NCI-H1092 treated with DMSO at 0.1 percent for 48 hours (cell line): ENCODE data around the gene KRTAP12-1.

Experiments
- DNase-seq: peaks from one replicate; lab custom pipeline; 2025; lab: John Stamatoyannopoulos, UW

Gene KRTAP12-1, protein sequence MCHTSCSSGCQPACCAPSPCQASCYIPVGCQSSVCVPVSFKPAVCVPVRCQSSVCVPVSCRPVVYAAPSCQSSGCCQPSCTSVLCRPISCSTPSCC

GRCh38 chr21:44681861-44682579 is at the start of gene KRTAP12-1:
Gene KRTAP12-1 (minus strand): TSS chr21:44682163. CDS start chr21:44682123, 40 bp downstream.
- peak; percentile 92 for DNase-seq

DNA sequence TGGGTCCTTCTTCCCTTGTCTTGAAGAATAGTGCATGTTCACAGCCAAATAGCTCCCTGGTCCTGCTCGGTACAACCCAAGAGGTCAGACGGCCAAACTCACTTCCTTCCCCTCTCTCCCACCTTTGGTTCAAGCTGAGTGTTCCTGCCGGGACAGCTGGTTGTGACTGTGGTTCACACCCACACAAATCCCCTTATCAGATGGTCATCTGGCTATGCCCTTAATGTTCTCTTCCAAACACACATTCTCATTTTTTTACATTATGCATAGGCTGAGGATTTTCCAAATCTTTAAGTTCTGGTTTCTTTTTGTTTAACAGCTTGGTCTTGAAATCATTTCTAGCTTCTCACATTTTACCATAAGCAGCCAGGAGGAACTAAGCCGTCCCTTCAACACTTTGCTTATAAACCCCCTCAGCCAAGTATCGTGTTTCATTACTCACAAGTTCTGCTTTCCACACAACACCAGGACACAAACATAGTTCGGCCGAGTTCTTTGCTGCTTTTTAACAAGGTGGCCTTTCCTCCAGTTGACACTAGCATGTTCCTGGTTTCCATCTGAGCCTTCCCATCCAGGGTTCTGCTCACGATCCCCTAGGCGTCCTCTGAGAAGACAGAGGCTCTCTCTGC is 49.1 kb upstream of the KRTAP12-1 start:
- no peak for DNase-seq

DNA sequence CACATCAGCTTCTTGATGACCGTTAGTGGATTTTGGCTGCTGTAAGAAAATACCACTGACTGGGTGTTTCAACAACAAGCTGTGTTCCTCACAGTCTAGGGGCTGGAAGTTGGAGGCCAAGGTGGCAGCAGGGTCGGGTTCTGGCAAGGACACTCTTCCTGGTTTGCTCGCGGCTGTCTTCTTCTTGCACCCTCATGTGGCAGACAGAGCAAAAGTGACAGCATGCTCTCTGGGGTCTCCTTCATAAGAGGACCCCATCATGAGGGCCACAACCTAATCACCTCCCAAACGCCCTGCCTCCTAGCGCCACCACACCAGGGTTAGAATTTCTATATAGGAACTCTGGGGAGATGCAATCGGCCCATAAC is 48.0 kb upstream of the KRTAP12-1 start:
- DNase-seq, result no peak

GRCh38 chr21:44729336-44730027 is 47.5 kb upstream of the KRTAP12-1 start:
- DNase-seq, result no peak

DNA sequence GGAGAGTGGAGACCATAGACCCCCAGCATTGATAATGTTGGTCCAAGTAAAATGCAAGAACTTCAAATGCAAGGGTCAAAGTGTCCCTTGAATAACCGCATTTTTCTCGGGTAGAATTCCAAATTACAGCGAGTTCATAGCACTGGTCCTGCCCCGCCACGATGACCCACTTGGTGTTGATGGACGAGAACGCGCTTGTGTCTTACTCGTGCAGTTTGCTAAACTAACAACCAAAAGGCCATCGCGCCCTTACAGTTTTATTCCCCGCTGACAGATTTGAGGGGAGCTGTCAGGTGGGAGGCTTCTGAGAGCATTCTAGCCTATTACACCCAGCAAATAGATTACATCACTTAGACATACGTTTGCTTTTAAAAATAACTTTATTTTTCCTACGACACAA is 46.8 kb upstream of the KRTAP12-1 start:
- DNase-seq, result no peak

DNA sequence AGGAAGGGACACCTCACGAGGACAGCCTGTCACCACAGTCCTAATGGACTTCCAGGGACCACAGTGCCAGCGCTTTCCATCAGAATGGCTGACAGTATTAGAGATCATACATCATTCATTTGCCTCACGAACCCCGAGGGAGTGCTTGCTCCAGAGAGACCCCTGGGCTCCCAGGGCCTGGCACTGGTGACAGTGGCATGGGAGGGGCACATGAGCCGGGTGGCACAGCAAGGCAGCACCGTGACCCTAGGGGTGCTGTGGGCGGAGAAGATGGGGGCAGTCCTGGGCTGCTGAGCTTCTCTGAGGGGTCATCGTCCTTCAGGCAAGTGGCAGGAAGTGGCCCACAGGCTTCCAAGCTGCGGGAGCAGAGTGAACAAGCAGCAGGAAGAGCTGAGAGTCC is 45.8 kb upstream of the KRTAP12-1 start:
- DNase-seq, result no peak

DNA sequence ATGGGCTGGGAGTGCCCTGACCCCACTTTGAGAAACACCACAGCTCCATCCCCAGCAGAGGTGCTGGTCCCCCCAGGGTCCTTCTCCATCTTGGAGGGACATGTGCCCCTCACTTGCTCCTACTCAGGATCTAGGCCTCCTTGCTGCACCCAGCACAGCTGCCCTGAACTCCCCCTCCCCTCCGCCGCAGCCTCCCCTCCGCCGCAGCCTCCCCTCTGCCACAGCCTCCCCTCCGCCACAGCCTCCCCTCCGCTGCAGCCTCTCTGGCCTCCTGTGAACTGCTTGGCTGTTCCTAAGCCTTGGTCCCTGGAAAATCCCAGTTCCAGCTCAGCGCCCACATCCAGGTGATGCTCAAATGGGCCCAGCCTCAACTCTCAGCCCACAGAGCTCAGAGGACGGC is 45.4 kb upstream of the KRTAP12-1 start:
- no peak for DNase-seq

DNA sequence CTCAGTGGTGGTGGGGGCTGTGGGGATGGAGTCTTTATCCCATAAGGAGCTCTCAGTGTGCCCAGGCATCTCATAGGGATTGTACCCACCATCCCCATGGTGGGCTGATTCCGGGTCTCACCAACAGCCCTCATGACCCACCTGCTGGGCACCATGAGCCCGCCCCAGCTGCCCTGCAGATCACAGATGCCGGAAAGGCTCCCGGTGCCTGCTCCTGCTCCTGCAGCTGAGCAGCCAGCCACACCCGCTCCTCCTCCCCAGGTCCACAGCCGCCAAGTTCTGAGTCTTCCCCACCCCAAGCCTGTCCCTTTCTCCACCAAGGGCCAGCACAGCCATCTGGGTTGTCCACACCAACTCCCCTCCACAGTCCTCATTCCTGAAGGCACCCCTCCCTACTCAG is 44.9 kb upstream of the KRTAP12-1 start:
- no peak for DNase-seq

GRCh38 chr21:44724926-44725325 is 43.0 kb upstream of the KRTAP12-1 start:
- DNase-seq, result no peak

DNA sequence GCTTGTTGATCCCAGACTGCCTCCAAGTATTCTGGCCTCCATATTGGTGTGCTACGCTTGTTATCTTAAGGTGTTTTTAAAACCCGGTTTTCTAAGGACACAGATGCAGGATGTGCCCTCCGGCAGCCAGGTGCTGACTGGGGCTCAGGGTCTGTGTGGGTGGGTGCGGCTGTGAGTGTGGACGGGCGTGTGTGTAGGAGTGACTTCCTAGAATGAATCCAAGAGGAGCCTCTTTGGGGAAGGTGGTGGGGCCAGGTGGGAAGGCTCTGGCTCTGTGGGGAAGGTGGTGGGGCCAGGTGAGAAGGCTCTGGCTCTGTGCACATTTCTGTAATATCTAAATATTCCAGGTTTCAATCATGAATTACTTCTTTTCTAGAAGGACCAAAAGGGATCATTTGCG is 42.2 kb upstream of the KRTAP12-1 start:
- no peak for DNase-seq

GRCh38 chr21:44723177-44724131 is 41.5 kb upstream of the KRTAP12-1 start:
- no peak for DNase-seq

DNA sequence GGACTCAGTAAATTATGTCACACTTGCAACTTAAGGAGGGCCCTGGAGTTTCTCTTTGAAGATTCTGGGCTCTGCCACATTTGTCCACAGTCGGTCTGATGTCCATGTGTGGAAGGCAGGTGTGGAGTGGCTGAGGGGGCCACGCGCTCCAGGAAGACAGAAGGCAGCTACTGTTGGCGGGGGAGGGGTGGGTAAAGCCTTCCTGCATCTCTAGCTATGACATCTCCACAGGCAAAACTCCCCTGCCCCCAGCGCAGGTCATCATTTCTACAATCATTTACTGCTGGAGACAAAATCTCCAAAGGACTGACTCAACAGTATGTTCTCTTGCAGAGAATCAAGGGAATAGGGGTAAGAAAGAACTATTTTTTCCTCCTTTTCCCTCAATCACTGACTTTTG is 40.8 kb upstream of the KRTAP12-1 start:
- no peak for DNase-seq

- DNase-seq, result no peak
These were observed 38.2 kb upstream of the KRTAP12-1 start for GRCh38 chr21:44720170-44720569.

DNA sequence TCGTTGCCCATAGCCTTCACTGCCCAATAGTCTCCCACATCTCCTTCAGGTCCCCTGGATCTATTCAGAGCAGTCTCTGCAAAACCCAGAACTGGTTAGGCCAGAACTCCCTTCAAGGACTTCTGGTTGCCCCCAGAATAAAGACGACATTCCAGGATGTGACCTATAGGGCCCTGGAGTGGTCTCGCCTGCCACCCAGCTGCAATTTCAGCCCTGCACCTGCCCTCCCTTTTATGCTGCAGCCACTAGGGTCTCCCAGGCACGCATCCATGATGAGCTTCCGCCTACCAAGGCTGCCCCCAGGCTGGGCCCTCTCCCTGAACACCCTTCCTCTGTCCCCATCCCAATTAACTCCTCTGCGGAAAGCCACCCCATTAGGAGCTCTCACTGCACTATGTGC is 36.6 kb upstream of the KRTAP12-1 start:
- DNase-seq, result no peak

- DNase-seq, result no peak
These were observed 36.1 kb upstream of the KRTAP12-1 start for GRCh38 chr21:44718093-44718492.

DNA sequence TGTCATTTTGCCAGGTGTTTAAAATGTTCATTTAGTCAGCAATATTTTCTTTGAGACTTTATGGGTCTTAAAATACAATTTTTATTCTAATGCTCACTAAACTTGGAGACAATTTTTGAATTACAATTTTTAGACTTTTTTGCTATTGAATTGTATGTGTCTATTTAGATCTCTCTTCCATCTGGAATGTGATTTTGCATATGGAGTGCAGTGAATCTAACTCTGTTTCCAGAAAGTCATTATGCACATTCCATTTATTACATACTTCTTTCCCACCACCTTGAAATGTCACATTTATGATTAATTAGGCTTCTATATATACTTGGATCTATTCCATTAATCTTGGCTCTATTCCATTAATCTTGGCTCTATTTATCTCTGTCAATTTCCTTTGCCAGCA is 35.0 kb upstream of the KRTAP12-1 start:
- no peak for DNase-seq

DNA sequence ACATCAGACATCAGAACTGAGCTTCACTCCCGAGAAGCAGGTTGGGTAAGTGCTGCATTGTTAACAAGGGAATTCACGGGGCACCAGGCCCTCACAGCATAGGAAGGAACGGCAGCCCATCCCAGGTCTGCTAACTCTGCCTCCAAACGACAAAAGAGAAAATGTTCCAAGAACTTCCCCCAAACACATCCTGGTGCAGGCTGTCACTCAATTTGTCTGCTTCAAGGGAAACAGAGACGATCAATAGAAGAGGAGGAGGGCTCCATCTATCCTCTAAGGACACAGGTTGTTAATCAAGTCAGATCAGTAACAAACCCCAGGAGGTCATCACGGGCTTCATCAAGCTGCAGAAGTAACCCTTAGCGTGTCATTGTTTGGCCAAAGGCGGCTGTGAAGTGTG is 32.9 kb upstream of the KRTAP12-1 start:
- DNase-seq, result no peak

GRCh38 chr21:44713846-44714245 is 31.9 kb upstream of the KRTAP12-1 start:
- DNase-seq, result no peak

DNA sequence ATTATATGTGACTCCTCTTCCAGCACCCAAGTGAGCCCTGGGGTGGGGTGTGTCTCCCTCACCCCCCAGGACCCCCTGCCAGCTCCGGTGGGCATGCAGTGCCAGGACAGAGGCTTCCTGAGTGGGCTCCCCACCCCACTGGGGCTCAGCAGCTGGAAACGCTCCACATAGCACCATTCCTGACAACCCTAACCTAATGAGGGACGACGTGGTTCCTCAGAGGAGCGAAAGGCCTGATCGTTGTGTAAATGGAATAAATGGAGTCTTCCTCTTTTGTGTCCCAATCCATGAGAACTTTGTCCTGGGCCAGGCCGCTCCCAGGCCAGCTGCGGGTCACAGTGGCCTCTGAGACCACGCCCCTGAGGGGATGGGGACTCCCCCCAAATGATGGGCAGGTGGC is 31.2 kb upstream of the KRTAP12-1 start:
- DNase-seq, result no peak

GRCh38 chr21:44712203-44713028 is 30.5 kb upstream of the KRTAP12-1 start:
- DNase-seq, result no peak
